RWPE2 (cell line): Measurements from ENCODE around the gene PLEKHB1.

ENCODE experiments used
- ATAC-seq: fragments of 200-7000 bp; cut with Tn5 transposase; 3 replicates; pipeline ENCODE4 v1.9.1; 2021; ENCODE audit warnings: low read depth
- DNase-seq: peaks from one replicate; pipeline ENCODE4 v3.0.0-alpha.2; 2020; ENCODE audit warnings: low spot score
- H3K27ac ChIP-seq: fragments of 450-650 bp; 2 replicates; pipeline ENCODE4 v1.5.1; 2017; ENCODE audit warnings: mild to moderate bottlenecking; ENCODE audit not compliant: poor library complexity, severe bottlenecking
- H3K27me3 ChIP-seq: fragments of 250-450 bp; sonication (Bioruptor Pico); 2 replicates; pipeline ENCODE4 v1.5.1; 2021; ENCODE audit warnings: mild to moderate bottlenecking, moderate library complexity; ENCODE audit not compliant: insufficient read depth, poor library complexity, severe bottlenecking
- H3K36me3 ChIP-seq: fragments of 250-450 bp; sonication (Bioruptor Pico); 2 replicates; pipeline ENCODE4 v1.5.1; 2020; ENCODE audit warnings: low read depth, mild to moderate bottlenecking, moderate library complexity
- H3K4me1 ChIP-seq: fragments of 250-450 bp; sonication (Bioruptor Pico); 2 replicates; pipeline ENCODE4 v1.5.1; 2021; ENCODE audit warnings: mild to moderate bottlenecking, moderate library complexity; ENCODE audit not compliant: insufficient read depth, poor library complexity, severe bottlenecking
- H3K4me3 ChIP-seq: fragments of 250-450 bp; sonication (Bioruptor Pico); 2 replicates; pipeline ENCODE4 v1.5.1; 2021; ENCODE audit warnings: mild to moderate bottlenecking, moderate library complexity; ENCODE audit not compliant: severe bottlenecking
- H3K9me3 ChIP-seq: fragments of 250-450 bp; sonication (Bioruptor Pico); 2 replicates; pipeline ENCODE4 v1.5.1; 2021; ENCODE audit warnings: mild to moderate bottlenecking, moderate library complexity; ENCODE audit not compliant: severe bottlenecking
- CTCF ChIP-seq: fragments of 450-650 bp; IDR thresholded peaks from one replicate; pipeline ENCODE4 v1.5.1; 2017; ENCODE audit warnings: mild to moderate bottlenecking, moderate library complexity; ENCODE audit not compliant: poor library complexity, severe bottlenecking

PLEKHB1 gene

GRCh38 chr11:73651661-73652045, 5.3 kb downstream of the PLEKHB1 start:
- ATAC-seq (no peak), DNase-seq (no peak)
- Histone ChIP-seq H3K9me3 (no peaks in the 10 kb centered on the region), H3K36me3 (no peaks in the 10 kb centered on the region), H3K27me3 (no peaks in the 10 kb centered on the region), H3K4me3 (no peak overlapping the region), H3K4me1 (no peaks in the 10 kb centered on the region), H3K27ac (no peak overlapping the region)
- TF ChIP-seq CTCF, result no peak

- Histone ChIP-seq H3K4me1 (no peaks in the 10 kb centered on the region), H3K36me3 (no peaks in the 10 kb centered on the region), H3K27me3 (no peaks in the 10 kb centered on the region), H3K27ac (no peak overlapping the region), H3K4me3 (no peak overlapping the region), H3K9me3 (no peaks in the 10 kb centered on the region)
- ATAC-seq (no peak), DNase-seq (no peak)
- no peak for TF ChIP-seq CTCF
Observed at GRCh38 chr11:73652046-73652730, 5.8 kb downstream of the PLEKHB1 start.

GRCh38 chr11:73652856-73653559, 6.6 kb downstream of the PLEKHB1 start:
- no peak overlapping the region for H3K27ac ChIP-seq
- H3K36me3 ChIP-seq, result no peaks in the 10 kb centered on the region
- no peaks in the 10 kb centered on the region for H3K9me3 ChIP-seq
- DNase-seq, result no peak
- no peaks in the 10 kb centered on the region for H3K27me3 ChIP-seq
- H3K4me1 ChIP-seq, result no peaks in the 10 kb centered on the region
- ATAC-seq, result no peak
- no peak overlapping the region for H3K4me3 ChIP-seq
- TF ChIP-seq CTCF, result no peak

- no peaks in the 10 kb centered on the region for H3K27me3 ChIP-seq
- no peak for ATAC-seq
- no peak for TF ChIP-seq CTCF
Observed at GRCh38 chr11:73653996-73654395, 7.6 kb downstream of the PLEKHB1 start.

GRCh38 chr11:73654482-73655021, 8.2 kb downstream of the PLEKHB1 start:
- DNase-seq (no peak), ATAC-seq (no peak)
- no peak for TF ChIP-seq CTCF
- no peak overlapping the region for H3K4me3 ChIP-seq
- no peaks in the 10 kb centered on the region for H3K27me3 ChIP-seq
- H3K36me3 ChIP-seq, result no peaks in the 10 kb centered on the region
- no peaks in the 10 kb centered on the region for H3K4me1 ChIP-seq
- H3K27ac ChIP-seq, result no peak overlapping the region
- no peaks in the 10 kb centered on the region for H3K9me3 ChIP-seq

More at GRCh38 chr11:73653996-73654395, 7.6 kb downstream of the PLEKHB1 start:
- Histone ChIP-seq H3K36me3 (no peaks in the 10 kb centered on the region), H3K9me3 (no peaks in the 10 kb centered on the region), H3K4me1 (no peaks in the 10 kb centered on the region), H3K4me3 (no peak overlapping the region), H3K27ac (no peak overlapping the region)
- DNase-seq, result no peak
